GM19238 (cell line): Measurements from ENCODE around the gene BRD7.
"Not testable (repeated sequence)": the region's sequence is repeated elsewhere in the genome, so short reads cannot be mapped to it uniquely, and the experiment has no call there.

Experiments
- DNase-seq: peaks from one replicate; pipeline ENCODE4 v3.0.0; 2011; ENCODE audit warnings: low spot score; ENCODE audit not compliant: insufficient read length

Gene BRD7

GRCh38 chr16:50359626-50360025, 9.2 kb downstream of the BRD7 start:
- DNase-seq, result no peak

GRCh38 chr16:50354629-50355456, 13.9 kb downstream of the BRD7 start:
- DNase-seq, result no peak

DNA sequence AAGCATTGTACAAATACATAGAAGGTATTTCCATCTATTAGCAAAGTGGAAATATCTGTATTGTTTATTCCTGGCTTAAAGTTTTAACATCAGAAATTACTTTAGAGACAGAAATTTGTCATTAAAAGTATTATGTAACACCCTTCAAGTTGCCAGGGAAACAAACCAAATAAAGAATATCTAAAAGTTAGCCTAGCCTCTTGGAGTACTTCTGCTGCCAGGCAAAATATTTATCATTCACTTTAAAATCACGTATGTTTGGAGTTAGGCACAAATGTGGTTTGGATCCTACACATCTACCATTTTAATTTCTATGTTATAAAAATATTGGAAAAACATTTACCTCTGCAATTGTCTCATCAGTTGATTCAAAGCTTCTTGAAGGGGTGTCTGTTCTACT, 14.7 kb downstream of the BRD7 start:
- DNase-seq, result no peak

DNA sequence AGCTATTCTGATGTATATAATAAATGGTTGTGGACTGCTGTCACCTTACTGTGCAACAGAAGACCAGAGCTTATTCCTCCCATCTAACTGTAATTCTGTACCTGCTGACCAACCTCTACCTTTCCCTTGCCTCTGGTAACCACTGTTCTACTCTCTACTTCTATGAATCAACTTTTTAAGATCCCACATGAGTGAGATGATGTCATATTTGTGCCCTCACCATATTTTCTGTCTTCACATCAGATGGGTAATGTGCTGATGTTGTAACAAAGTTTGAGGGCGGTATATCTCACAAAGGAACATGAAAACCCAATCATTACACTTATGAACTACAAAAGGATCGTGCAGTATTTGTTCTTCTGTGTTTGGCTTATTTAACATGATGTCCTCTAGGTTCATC, 16.8 kb downstream of the BRD7 start:
- DNase-seq, result no peak

DNA sequence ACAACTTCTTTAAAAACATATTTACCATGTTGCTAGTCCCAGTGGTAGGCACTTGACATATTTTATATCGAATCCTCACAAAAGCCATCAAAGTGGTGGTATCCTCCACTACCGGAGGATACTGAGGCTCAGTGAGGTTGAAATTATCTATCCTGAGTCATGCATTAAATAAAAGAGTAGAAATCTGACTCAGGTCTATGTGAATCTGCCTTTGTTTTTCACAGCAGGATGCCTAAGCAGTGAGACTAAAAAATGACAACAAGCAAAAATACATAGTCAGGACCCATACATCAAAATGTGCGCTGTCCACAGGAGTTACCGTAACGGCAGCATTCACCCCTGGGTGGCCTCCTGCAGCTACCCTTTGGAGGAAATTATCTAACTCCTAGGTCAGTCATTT, 17.7 kb downstream of the BRD7 start:
- DNase-seq, result no peak

DNA sequence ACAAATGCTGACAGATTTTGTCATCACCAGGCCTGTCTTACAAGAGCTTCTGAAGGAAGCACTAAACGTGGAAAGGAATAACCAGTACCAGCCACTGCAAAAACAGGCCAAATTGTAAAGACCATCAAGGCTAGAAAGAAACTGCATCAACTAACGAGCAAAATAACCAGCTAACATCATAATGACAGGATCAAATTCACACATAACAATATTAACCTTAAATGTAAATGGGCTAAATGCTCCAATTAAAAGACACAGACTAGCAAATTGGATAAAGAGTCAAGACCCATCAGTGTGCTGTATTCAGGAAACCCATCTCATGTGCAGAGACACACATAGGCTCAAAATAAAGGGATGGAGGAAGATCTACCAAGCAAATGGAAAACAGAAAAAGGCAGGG, 23.6 kb downstream of the BRD7 start:
- not testable (repeated sequence) for DNase-seq

- not testable (repeated sequence) for DNase-seq
Measured at GRCh38 chr16:50343566-50343965, 25.2 kb downstream of the BRD7 start.

- no peak for DNase-seq
Measured at GRCh38 chr16:50340578-50340977, 28.2 kb downstream of the BRD7 start.

DNA sequence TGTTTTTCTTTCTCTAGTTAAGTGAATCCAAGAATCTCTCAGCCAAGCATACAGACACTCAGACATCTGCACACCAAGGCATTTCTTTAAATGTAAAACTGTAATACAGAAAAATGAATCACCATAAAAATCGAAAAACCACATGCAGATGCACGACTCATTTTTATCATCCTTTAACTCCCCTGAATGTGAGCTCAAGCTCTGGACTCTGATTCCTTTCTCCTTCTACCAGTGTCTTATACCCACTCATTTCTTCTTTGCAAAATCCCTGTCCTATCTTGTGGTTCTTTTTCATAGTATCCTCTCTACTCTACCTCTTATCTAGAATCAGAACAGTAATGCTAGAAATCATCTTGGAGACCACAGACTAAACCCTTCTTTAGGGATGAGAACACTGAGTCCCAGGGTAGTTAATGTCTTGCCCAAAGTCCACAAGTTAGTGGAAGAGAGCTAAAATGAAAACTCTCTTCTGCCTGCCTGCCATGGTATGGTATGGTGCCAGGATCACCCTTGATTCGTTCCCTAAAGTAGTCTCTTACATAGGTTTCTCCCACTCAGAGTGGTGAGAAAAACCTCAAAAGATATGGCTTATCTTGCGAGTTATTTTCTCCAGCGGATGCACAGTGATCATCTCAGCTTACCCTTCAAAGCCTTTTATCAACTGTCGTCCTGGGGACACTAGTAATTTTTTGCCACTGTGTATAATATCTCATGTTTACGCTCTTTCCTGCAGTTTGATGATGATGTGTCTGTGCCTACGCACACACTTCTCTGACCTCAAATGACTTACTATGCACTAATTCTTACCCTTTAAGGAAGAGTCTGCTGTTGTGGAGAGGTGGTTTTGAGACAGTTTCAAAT, 30.2 kb downstream of the BRD7 start:
- DNase-seq, result no peak

DNA sequence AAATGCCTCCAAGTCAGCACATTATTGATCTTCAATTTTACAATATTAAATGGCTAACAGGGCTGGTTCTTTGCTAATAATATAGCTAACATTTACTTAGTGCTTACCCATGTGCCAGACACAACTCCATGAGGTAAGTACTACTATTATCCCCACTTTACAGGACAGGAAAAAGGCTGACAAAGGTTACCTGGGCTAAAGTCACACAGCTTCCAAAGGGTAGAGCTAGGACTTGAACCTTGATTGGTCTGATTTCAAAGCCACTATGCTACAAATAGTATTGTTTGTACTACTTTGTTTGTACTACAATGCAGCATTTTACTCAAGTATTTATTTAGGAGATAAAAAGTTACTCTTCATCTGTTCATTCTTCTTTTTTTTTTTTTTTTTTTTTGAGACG, 31.9 kb downstream of the BRD7 start:
- no peak for DNase-seq

DNA sequence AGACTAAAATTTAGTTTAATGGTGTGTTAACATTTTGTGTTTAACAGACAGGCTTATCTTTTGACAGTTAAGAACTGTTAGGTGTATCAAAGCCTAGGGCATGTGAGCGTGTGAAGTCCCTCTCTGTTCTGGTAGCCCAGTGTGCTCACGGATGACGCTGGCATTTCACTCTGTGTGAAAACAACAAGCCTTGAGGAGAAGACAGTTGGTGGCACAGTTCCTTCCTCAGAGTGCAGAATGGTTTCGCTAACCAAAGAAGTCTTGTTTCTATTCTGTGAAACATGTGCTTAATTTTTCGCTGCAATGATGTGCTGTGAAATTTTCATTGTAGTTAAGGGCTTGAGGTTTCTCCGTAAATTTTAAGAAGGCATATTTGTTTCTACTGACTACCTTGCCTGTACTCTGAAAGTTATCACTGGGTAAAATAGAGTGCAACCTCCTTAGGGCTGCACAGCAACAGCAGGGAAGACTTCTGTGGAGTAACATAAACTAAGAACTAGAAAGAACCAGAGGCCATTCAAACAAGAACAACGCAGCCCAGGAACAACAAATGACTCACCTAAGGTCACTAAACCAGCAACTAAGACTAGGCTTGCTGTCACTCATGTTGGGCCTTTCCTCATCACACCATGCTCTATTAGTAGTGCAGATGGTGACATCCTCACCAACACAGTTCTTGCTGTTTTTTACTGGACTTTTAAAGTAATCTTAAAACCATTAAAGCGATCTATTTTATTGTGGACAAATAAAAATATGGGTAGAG, 33.4 kb downstream of the BRD7 start:
- no peak for DNase-seq

DNA sequence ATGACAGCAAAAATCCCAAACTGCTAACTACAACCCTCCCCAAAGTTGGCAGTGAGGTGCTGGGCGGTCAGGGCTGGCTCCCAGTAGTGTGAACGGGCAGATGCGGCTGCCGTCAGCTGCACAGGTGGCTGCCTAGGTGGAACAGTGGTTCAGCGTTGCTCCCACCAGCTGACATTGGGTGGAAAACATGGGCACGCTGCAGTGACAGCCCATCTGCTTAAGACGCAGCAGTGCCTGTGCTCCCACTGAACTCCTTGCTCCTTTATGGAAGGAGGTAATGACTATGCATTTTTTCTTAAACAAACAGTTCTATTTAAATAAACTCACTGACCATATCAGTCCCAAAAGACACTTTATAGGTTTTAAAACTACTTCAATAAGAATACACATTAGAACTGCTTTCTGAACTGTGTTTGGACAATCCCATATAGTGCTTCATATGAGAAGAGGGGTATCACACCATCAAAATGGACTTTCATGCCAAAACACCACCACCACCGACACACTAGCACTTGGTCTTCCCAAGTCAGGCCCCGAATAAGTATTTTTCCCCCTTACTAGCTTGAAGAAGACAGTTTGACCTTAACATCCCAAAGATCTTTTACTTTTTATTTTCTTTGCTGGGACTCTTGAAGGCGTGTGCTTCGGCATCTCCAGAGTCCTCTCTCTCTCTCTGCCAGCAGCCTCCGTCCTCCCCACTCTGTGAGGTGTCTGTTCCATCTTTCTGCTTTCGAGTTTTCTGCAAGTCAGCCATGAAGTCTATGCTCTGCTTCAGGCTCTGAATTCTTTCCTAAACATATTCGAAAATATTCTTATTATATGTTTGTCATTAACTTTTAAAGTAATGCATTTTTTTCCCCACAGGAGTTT, 34.4 kb downstream of the BRD7 start:
- DNase-seq, result no peak

DNA sequence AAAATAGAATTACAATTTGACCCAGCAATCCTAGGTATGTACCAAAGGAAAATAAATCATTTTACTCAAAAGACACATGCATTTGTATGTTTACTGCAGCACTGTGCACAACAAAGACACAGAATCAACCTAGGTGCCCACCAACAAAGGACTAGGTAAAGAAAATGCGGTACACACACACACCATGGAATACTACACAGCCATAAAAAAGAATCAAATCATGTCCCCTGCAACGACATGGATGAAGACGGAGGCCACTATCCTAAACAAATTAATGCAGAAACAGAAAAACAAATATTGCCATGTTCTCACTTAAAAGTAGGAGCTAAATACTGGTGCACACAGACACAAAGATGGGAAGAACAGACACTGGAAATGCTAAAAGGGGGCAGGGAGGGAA, 36.2 kb downstream of the BRD7 start:
- DNase-seq, result no peak

GRCh38 chr16:50331570-50331969, 37.2 kb downstream of the BRD7 start:
- no peak for DNase-seq

DNA sequence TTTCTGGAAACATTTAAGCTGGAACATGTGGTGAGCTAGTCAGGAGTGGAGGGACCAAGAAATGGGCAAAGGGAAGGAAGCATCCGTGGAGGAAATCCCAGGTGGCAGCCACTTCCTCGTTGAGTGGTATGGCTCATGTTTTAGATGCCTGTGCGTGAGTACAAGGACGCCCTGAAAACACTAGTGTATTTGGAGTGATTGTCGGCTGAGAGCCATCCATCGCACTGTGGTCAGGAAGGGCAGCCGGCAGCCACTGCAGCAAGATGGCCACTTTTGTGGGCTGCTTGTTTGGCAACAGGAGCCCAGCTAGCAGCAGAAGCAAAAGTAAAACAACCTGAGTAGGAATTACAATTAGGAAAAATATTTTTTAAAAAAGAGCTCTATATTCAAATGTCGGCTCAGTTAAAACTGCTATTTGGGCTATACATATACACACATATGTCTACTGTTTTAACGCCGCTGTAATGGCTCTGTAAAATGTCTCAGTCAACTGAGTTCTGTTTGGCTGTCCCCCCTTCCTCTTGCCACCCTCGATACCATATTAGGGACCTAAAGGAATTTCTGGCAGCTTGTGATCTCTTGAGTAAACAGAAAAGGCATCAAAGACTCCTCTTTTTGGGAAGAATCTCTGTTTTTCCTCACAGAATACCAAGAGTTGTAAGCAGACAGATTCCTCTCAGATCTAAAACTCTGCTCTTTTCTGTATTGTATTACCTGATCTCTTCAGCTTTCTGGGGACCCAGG, 39.2 kb downstream of the BRD7 start:
- no peak for DNase-seq

DNA sequence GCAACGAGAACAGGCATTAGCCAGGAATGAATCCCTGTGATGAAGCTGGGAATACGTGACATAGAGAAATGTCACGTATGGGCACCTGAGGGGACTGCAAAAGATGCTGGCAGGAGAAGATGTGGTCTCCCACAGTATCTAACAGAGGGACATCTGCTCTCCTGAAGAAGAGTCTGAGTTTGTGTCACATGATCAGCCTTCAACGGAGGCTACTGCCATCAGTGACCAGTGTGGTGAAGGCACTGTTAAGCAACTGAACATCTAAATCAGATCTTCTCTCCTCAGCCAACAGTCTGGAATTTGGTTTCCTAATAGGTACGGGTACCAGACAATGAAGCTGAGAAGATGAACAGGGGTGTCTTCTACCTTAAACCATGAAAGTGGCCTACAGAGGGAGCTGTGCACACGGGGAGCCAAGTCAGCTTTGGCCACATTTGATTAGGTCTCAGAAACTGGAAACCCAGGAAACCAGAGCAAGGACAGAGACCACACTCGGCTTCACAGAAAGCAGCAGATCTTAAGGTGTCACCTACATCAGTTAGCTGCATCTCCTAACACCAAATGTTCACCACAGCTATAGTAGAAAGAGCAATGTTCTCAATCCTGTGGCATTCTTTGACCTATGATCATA, 41.8 kb downstream of the BRD7 start:
- no peak for DNase-seq

- DNase-seq, result no peak
Measured at GRCh38 chr16:50326264-50326663, 42.5 kb downstream of the BRD7 start.

- no peak for DNase-seq
Measured at GRCh38 chr16:50324345-50324744, 44.4 kb downstream of the BRD7 start.

GRCh38 chr16:50323335-50324011, 45.3 kb downstream of the BRD7 start:
- no peak for DNase-seq
